DND-41 (cell line): Measurements from ENCODE around the gene NEDD1.
A peak's percentile ranks its signal among the peaks of the same experiment; 100 is the strongest.

Experiments
- ATAC-seq: fragments of 200-7000 bp; cut with Tn5 transposase; 3 replicates; pipeline ENCODE4 v1.9.1; 2021; ENCODE audit warnings: low read depth; ENCODE audit not compliant: insufficient read depth
- DNase-seq: peaks from one replicate; pipeline ENCODE4 v3.0.0-alpha.2; 2020
- H2AFZ ChIP-seq: 2 replicates; pipeline ENCODE4 v1.6.0; 2012; ENCODE audit warnings: low read depth, low read length
- H3K27ac ChIP-seq: 2 replicates; pipeline ENCODE4 v1.5.1; 2012; ENCODE audit warnings: low read length, inconsistent platforms
- H3K27me3 ChIP-seq: fragments of 200-600 bp; sonication (generic); 2 replicates; pipeline ENCODE4 v1.6.0; 2012; ENCODE audit warnings: low read length, mild to moderate bottlenecking, inconsistent platforms; ENCODE audit not compliant: insufficient read depth, poor library complexity
- H3K36me3 ChIP-seq: 2 replicates; pipeline ENCODE4 v1.5.1; 2012; ENCODE audit warnings: low read length, inconsistent platforms; ENCODE audit not compliant: insufficient read depth
- H3K4me1 ChIP-seq: 2 replicates; pipeline ENCODE4 v1.5.1; 2012; ENCODE audit warnings: mild to moderate bottlenecking, low read length; ENCODE audit not compliant: insufficient read depth
- H3K4me2 ChIP-seq: 2 replicates; pipeline ENCODE4 v1.6.0; 2012; ENCODE audit warnings: mild to moderate bottlenecking, moderate library complexity, low read length, inconsistent platforms; ENCODE audit not compliant: insufficient read depth
- H3K4me3 ChIP-seq, 2 experiments: fragments of 200-600 bp in 1 of 2; shearing (Covaris generic) in 1 of 2; 2 replicates each; pipeline ENCODE4 v1.5.1; 2012 to 2016; ENCODE audit warnings: inconsistent platforms in 2 of 2, low read length in 2 of 2, mild to moderate bottlenecking in 2 of 2, low read depth in 1 of 2, moderate library complexity in 1 of 2
- H3K79me2 ChIP-seq: 2 replicates; pipeline ENCODE4 v1.6.0; 2012; ENCODE audit warnings: low read length, inconsistent platforms; ENCODE audit not compliant: insufficient read depth
- H3K9ac ChIP-seq: 2 replicates; pipeline ENCODE4 v1.6.0; 2012; ENCODE audit warnings: low read depth, mild to moderate bottlenecking, inconsistent platforms, low read length, moderate library complexity
- H3K9me3 ChIP-seq: 2 replicates; pipeline ENCODE4 v1.5.1; 2012; ENCODE audit warnings: low read length, moderate library complexity, mild to moderate bottlenecking, inconsistent platforms; ENCODE audit not compliant: insufficient read depth, severe bottlenecking
- H4K20me1 ChIP-seq: 2 replicates; pipeline ENCODE4 v1.6.0; 2012; ENCODE audit warnings: low read length; ENCODE audit not compliant: insufficient read depth
- CTCF ChIP-seq: IDR thresholded peaks from 2 replicates; pipeline ENCODE4 v1.5.1; 2012; ENCODE audit warnings: borderline replicate concordance, low read length, moderate library complexity, mild to moderate bottlenecking; ENCODE audit not compliant: poor library complexity, severe bottlenecking; ENCODE audit errors: extremely low read depth
- EZH2 ChIP-seq: IDR thresholded peaks from 3 replicates; pipeline ENCODE4 v1.6.1; 2012; ENCODE audit warnings: borderline replicate concordance, low read depth, mild to moderate bottlenecking, moderate library complexity, low read length, inconsistent platforms; ENCODE audit not compliant: severe bottlenecking

Gene NEDD1

GRCh38 chr12:96906849-96907670 lies at the start of gene NEDD1:
NEDD1 (plus strand) TSS chr12:96907257; CDS start chr12:96909760, 2,503 bp downstream.
- Histone ChIP-seq H3K4me3 (peak within 1 kb of the TSS; percentile 68 to 91), H3K36me3 (peaks cover 34% of the 10 kb centered on the region), H2AFZ (peak within 1 kb of the TSS; percentile 95), H3K4me1 (peaks cover 47% of the 10 kb centered on the region), H4K20me1 (peaks cover 11% of the 10 kb centered on the region; the same call in 1 of the 2 replicates), H3K79me2 (peaks cover 56% of the 10 kb centered on the region), H3K4me2 (peak within 1 kb of the TSS; percentile 93), H3K9ac (peak within 1 kb of the TSS; percentile 95), H3K9me3 (no peaks in the 10 kb centered on the region), H3K27ac (peak within 1 kb of the TSS; percentile 95), H3K27me3 (no peaks in the 10 kb centered on the region)
- ATAC-seq (peak; percentile 83), DNase-seq (peak; percentile 83)
- no peak for TF ChIP-seq CTCF
- no peak for TF ChIP-seq EZH2

- TF ChIP-seq EZH2: no peak
- TF ChIP-seq CTCF: no peak
- H4K20me1 ChIP-seq: no peaks in the 10 kb centered on the region
- H2AFZ ChIP-seq: peak overlapping the region; percentile 50
- peak overlapping the region; percentile 73 for H3K27ac ChIP-seq
- ATAC-seq (no peak), DNase-seq (no peak)
- H3K79me2 ChIP-seq: no peaks in the 10 kb centered on the region
- H3K4me2 ChIP-seq: peak overlapping the region; percentile 46
- H3K4me3 ChIP-seq: peak overlapping the region in 1 of 2 experiments; percentile 31; a peak in 2 of 4 replicates
- H3K36me3 ChIP-seq: no peaks in the 10 kb centered on the region
- H3K9ac ChIP-seq: peak overlapping the region; percentile 41
- H3K27me3 ChIP-seq: no peaks in the 10 kb centered on the region
- H3K4me1 ChIP-seq: peaks cover 40% of the 10 kb centered on the region
- peaks cover 21% of the 10 kb centered on the region for H3K9me3 ChIP-seq
These were observed 48.9 kb upstream of the NEDD1 start for GRCh38 chr12:96858162-96858561.

- H3K27me3 ChIP-seq: no peaks in the 10 kb centered on the region
- no peak for DNase-seq
- H2AFZ ChIP-seq: no peak overlapping the region
- H3K9me3 ChIP-seq: peaks cover 10% of the 10 kb centered on the region
- TF ChIP-seq EZH2: no peak
- TF ChIP-seq CTCF: no peak
- peaks cover 43% of the 10 kb centered on the region for H3K4me1 ChIP-seq
- no peak overlapping the region for H3K27ac ChIP-seq
- no peaks in the 10 kb centered on the region for H3K79me2 ChIP-seq
- no peak for ATAC-seq
- H3K4me3 ChIP-seq: no peak overlapping the region
- H4K20me1 ChIP-seq: no peaks in the 10 kb centered on the region
- no peaks in the 10 kb centered on the region for H3K36me3 ChIP-seq
- no peak overlapping the region for H3K9ac ChIP-seq
- no peak overlapping the region for H3K4me2 ChIP-seq
These were observed 45.4 kb upstream of the NEDD1 start for GRCh38 chr12:96861656-96862055.
